ENCODE measurements around the gene EVA1B. TPM values are rescaled to one million over a fixed set of nuclear protein-coding genes. Genes with fewer than 3 reads are reported as not detected.

Gene EVA1B
- total and polyA plus RNA-seq, 2 of the 4 experiments (the other 2 are of a cell fraction) = 49.8 to 64.6 TPM

DNA sequence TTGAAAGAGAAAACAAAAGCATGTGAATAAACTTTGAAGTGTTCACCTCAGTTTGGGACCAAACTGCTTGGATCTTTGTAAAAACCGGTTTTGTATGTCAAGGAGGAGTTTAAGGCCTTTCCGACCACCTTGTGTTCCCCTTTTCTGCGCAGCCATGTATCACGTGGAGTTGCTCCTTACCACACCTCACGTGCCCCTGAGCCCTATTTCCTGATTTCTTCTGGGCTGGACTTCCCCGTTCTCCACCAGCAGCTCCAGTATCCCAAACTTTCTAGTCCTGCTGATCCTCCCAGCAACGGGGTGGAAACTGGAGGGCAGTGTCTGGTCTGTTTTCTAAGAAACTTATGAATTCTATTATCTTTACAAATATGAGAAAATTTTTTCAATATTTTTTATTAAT is 18.9 kb downstream of the EVA1B start (continued):
- TF ChIP-seq, protein P1, sequence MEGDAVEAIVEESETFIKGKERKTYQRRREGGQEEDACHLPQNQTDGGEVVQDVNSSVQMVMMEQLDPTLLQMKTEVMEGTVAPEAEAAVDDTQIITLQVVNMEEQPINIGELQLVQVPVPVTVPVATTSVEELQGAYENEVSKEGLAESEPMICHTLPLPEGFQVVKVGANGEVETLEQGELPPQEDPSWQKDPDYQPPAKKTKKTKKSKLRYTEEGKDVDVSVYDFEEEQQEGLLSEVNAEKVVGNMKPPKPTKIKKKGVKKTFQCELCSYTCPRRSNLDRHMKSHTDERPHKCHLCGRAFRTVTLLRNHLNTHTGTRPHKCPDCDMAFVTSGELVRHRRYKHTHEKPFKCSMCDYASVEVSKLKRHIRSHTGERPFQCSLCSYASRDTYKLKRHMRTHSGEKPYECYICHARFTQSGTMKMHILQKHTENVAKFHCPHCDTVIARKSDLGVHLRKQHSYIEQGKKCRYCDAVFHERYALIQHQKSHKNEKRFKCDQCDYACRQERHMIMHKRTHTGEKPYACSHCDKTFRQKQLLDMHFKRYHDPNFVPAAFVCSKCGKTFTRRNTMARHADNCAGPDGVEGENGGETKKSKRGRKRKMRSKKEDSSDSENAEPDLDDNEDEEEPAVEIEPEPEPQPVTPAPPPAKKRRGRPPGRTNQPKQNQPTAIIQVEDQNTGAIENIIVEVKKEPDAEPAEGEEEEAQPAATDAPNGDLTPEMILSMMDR (conservative IDR thresholded peaks at IDR 0.05; ENCODE audit: low read depth, low read length) = no peak

DNA sequence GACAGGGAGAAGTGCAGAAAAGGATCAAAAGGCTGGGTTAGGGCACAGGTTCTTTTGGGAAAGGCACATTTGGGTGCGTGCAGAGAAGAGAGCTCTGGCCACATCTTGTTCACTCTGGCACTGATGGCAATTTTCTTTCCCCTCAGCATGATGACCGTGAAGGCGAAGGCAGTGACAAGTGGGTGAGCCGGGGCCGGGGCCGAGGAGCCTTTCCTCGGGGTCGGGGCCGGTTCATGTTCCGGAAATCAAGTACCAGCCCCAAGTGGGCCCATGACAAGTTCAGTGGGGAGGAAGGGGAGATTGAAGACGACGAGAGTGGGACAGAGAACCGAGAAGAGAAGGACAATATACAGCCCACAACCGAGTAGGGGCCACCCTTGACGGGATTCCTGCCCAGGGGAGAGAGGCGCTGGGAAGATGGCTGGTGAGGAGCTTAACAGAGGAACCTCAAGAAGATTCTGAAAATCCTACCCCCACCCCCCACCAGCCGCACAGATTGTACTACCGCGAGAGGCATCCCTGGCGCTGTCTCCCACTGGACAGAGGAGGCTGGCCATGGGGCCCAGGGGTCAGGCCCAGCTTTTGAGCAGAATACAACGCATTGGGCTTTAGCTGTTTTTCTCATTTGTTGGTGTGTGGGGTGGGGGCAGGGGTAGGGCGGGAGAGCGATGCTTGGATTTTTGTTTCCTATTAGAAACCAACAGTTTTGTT is 19.6 kb downstream of the EVA1B start:
- H3K9me3 ChIP-seq (ENCODE audit: control insufficient read depth, insufficient read depth, low read length) = no peaks in the 10 kb centered on the region
- H3K79me1 ChIP-seq (ENCODE audit: low read depth in 1 of 2, low read length in 2 of 2) = peaks cover 23 to 63% of the 10 kb centered on the region in 2 experiments; a peak in 3 of 4 replicates
- BruUV-seq (replicated peaks) = no TSS peak
- no peak overlapping the region for H4K91ac ChIP-seq (ENCODE audit: insufficient read depth, low read depth, low read length)
- DNase-seq = no peak
- peaks cover 17% of the 10 kb centered on the region; the same call in 1 of the 2 replicates for H4K20me1 ChIP-seq (ENCODE audit: insufficient read depth, low read length)
- H2AFZ ChIP-seq (replicated peaks; ENCODE audit: low read length, poor library complexity) = no peak overlapping the region
- H2AK9ac ChIP-seq (replicated peaks; ENCODE audit: low read depth, low read length, poor library complexity) = no peak overlapping the region
- H3K23ac ChIP-seq (ENCODE audit: low read depth, low read length) = no peak overlapping the region
- no peak overlapping the region for H3K14ac ChIP-seq (replicated peaks; ENCODE audit: low read depth, low read length)
- no peak overlapping the region for H2BK120ac ChIP-seq (ENCODE audit: low read depth, low read length)
- H2BK5ac ChIP-seq (ENCODE audit: low read depth, low read length, poor library complexity, severe bottlenecking) = no peak overlapping the region
- H3K9me1 ChIP-seq (ENCODE audit: insufficient read depth, low read length) = peaks cover 14% of the 10 kb centered on the region
- H3K4me2 ChIP-seq (ENCODE audit: low read depth, low read length) = no peak overlapping the region
- no peak overlapping the region for H2BK15ac ChIP-seq (ENCODE audit: low read depth, low read length)
- ATAC-seq (ENCODE audit: low read depth) = no peak
- no peak overlapping the region for H4K8ac ChIP-seq (ENCODE audit: low read depth in 2 of 2, low read length in 2 of 2)
- H3K36me3 ChIP-seq (ENCODE audit: control insufficient read depth, insufficient read depth, low read length) = peaks cover 41% of the 10 kb centered on the region
- intact Hi-C loops (cut with micrococcal nuclease) (no loop called here), dilution Hi-C loops (cut with HindIII; ENCODE audit: low sequenced_read_pairs, unreplicated experiment) (no loop called here), in situ Hi-C loops (cut with MboI; ENCODE audit: low sequenced_read_pairs) (no loop called here)
- H3K9ac ChIP-seq (ENCODE audit: low read depth, low read length) = no peak overlapping the region
- H3K4ac ChIP-seq (ENCODE audit: low read depth, low read length) = no peak overlapping the region
- no peak overlapping the region for H3K56ac ChIP-seq (ENCODE audit: extremely low read depth, insufficient read depth, low read length)
- no peak overlapping the region for H3K18ac ChIP-seq (ENCODE audit: low read depth, low read length)
- no peak overlapping the region for H2AK5ac ChIP-seq (ENCODE audit: low read depth, low read length)
- H4K5ac ChIP-seq (ENCODE audit: low read depth, low read length) = no peak overlapping the region
- H3K4me3 ChIP-seq (ENCODE audit: insufficient read depth, low read depth, low read length) = no peak overlapping the region
- 86% methylated on average over 10 of the region's 23 CpGs; no CpG with 5 or more reads in 1 of the 2 experiments for WGBS, 2 experiments (ENCODE audit: extremely low coverage in 2 of 2, insufficient read length in 1 of 2)
- CTCF ChIA-PET = interaction anchor here (0.6 kb wide), 1 partner anchor 421 kb away, joined by 3 read pairs; the partner anchor contains the start of gene AGO1
- POLR2A ChIA-PET (ENCODE audit: unreplicated experiment) = no interaction called here
- H3K4me1 ChIP-seq (ENCODE audit: control insufficient read depth, insufficient read depth, low read length) = peaks cover 8% of the 10 kb centered on the region
- no peaks in the 10 kb centered on the region for H3K27me3 ChIP-seq (ENCODE audit: control insufficient read depth, insufficient read depth, low read length)
- H2BK20ac ChIP-seq (ENCODE audit: low read depth, low read length) = no peak overlapping the region
- H3K27ac ChIP-seq (ENCODE audit: insufficient read depth, low read length) = no peak overlapping the region
- TF ChIP-seq CHD1 (IDR thresholded peaks at IDR 0.05; ENCODE audit: low read depth, low read length) (no peak), MAFK (IDR thresholded peaks at IDR 0.05; ENCODE audit: low read depth, low read length) (no peak), SMC3 (IDR thresholded peaks at IDR 0.05; ENCODE audit: low read depth, low read length) (no peak), CEBPB (IDR thresholded peaks at IDR 0.05; ENCODE audit: low read depth, low read length) (no peak), BHLHE40 (IDR thresholded peaks at IDR 0.05; ENCODE audit: low read depth, low read length) (no peak), NFE2L2 (IDR thresholded peaks at IDR 0.05; ENCODE audit: low read depth, low read length) (no peak)
- TF ChIP-seq, protein P1 (conservative IDR thresholded peaks at IDR 0.05; ENCODE audit: low read depth, low read length) = no peak
- TF ChIP-seq, protein P2, sequence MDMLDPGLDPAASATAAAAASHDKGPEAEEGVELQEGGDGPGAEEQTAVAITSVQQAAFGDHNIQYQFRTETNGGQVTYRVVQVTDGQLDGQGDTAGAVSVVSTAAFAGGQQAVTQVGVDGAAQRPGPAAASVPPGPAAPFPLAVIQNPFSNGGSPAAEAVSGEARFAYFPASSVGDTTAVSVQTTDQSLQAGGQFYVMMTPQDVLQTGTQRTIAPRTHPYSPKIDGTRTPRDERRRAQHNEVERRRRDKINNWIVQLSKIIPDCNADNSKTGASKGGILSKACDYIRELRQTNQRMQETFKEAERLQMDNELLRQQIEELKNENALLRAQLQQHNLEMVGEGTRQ (IDR thresholded peaks at IDR 0.05; ENCODE audit: low read depth, low read length) = no peak
- TF ChIP-seq, protein P3, sequence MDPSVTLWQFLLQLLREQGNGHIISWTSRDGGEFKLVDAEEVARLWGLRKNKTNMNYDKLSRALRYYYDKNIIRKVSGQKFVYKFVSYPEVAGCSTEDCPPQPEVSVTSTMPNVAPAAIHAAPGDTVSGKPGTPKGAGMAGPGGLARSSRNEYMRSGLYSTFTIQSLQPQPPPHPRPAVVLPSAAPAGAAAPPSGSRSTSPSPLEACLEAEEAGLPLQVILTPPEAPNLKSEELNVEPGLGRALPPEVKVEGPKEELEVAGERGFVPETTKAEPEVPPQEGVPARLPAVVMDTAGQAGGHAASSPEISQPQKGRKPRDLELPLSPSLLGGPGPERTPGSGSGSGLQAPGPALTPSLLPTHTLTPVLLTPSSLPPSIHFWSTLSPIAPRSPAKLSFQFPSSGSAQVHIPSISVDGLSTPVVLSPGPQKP (IDR thresholded peaks at IDR 0.05; ENCODE audit: borderline replicate concordance, low read depth, low read length) = no peak

Data from IMR-90 (cell line).